ENCODE data around the gene RAF1. TPM values are rescaled to one million over a fixed set of nuclear protein-coding genes. Genes with fewer than 3 reads are reported as not detected.
"Not testable (repeated sequence)": the region's sequence is repeated elsewhere in the genome, so short reads cannot be mapped to it uniquely, and the experiment has no call there.

RAF1 gene
- total RNA-seq, 1 donor from 2014 or later: 90.3 TPM

GRCh38 chr3:12707449-12707848 is 43.5 kb upstream of the RAF1 start:
- peaks cover 11% of the 10 kb centered on the region for H3K4me1 Mint-ChIP-seq (ENCODE audit: unreplicated experiment)
- H3K4me3 Mint-ChIP-seq (ENCODE audit: unreplicated experiment): no peak overlapping the region
- no peaks in the 10 kb centered on the region for H3K36me3 Mint-ChIP-seq (ENCODE audit: unreplicated experiment)
- peaks cover 10% of the 10 kb centered on the region for H3K27me3 Mint-ChIP-seq (ENCODE audit: unreplicated experiment)
- TF ChIP-seq CTCF (IDR thresholded peaks at IDR 0.05): no peak
- DNase-seq (ENCODE audit: extremely low spot score, unreplicated experiment): no peak
- H3K9me3 Mint-ChIP-seq (ENCODE audit: unreplicated experiment): no peaks in the 10 kb centered on the region
- H3K27ac Mint-ChIP-seq (ENCODE audit: unreplicated experiment): no peak overlapping the region

- Mint-ChIP-seq H3K27me3 (ENCODE audit: unreplicated experiment) (peaks cover 10% of the 10 kb centered on the region), H3K36me3 (ENCODE audit: unreplicated experiment) (no peaks in the 10 kb centered on the region), H3K4me3 (ENCODE audit: unreplicated experiment) (no peak overlapping the region), H3K27ac (ENCODE audit: unreplicated experiment) (no peak overlapping the region), H3K9me3 (ENCODE audit: unreplicated experiment) (no peaks in the 10 kb centered on the region), H3K4me1 (ENCODE audit: unreplicated experiment) (peaks cover 11% of the 10 kb centered on the region)
- no peak for DNase-seq (ENCODE audit: extremely low spot score, unreplicated experiment)
- peak; percentile 70 for TF ChIP-seq CTCF (IDR thresholded peaks at IDR 0.05)
Measured at GRCh38 chr3:12706504-12707253, 42.8 kb upstream of the RAF1 start.

GRCh38 chr3:12705981-12706380 is 42.1 kb upstream of the RAF1 start:
- Mint-ChIP-seq H3K27me3 (ENCODE audit: unreplicated experiment) (peaks cover 10% of the 10 kb centered on the region), H3K36me3 (ENCODE audit: unreplicated experiment) (no peaks in the 10 kb centered on the region), H3K9me3 (ENCODE audit: unreplicated experiment) (no peaks in the 10 kb centered on the region), H3K4me3 (ENCODE audit: unreplicated experiment) (no peak overlapping the region), H3K4me1 (ENCODE audit: unreplicated experiment) (peaks cover 11% of the 10 kb centered on the region), H3K27ac (ENCODE audit: unreplicated experiment) (no peak overlapping the region)
- DNase-seq (ENCODE audit: extremely low spot score, unreplicated experiment): no peak
- TF ChIP-seq CTCF (IDR thresholded peaks at IDR 0.05): no peak

GRCh38 chr3:12705374-12705926 is 41.5 kb upstream of the RAF1 start:
- no peak for DNase-seq (ENCODE audit: extremely low spot score, unreplicated experiment)
- Mint-ChIP-seq H3K27me3 (ENCODE audit: unreplicated experiment) (peaks cover 10% of the 10 kb centered on the region), H3K27ac (ENCODE audit: unreplicated experiment) (no peak overlapping the region), H3K4me3 (ENCODE audit: unreplicated experiment) (no peak overlapping the region), H3K4me1 (ENCODE audit: unreplicated experiment) (peaks cover 11% of the 10 kb centered on the region), H3K9me3 (ENCODE audit: unreplicated experiment) (no peaks in the 10 kb centered on the region), H3K36me3 (ENCODE audit: unreplicated experiment) (no peaks in the 10 kb centered on the region)
- TF ChIP-seq CTCF (IDR thresholded peaks at IDR 0.05): no peak

GRCh38 chr3:12702501-12702900 is 38.6 kb upstream of the RAF1 start:
- Mint-ChIP-seq H3K27ac (ENCODE audit: unreplicated experiment) (no peak overlapping the region), H3K4me3 (ENCODE audit: unreplicated experiment) (no peak overlapping the region), H3K9me3 (ENCODE audit: unreplicated experiment) (no peaks in the 10 kb centered on the region), H3K4me1 (ENCODE audit: unreplicated experiment) (no peaks in the 10 kb centered on the region), H3K36me3 (ENCODE audit: unreplicated experiment) (no peaks in the 10 kb centered on the region), H3K27me3 (ENCODE audit: unreplicated experiment) (peaks cover 5% of the 10 kb centered on the region)
- no peak for DNase-seq (ENCODE audit: extremely low spot score, unreplicated experiment)
- TF ChIP-seq CTCF (IDR thresholded peaks at IDR 0.05): no peak

- not testable (repeated sequence) for H3K4me1 Mint-ChIP-seq (ENCODE audit: unreplicated experiment); H3K36me3 Mint-ChIP-seq (ENCODE audit: unreplicated experiment); H3K9me3 Mint-ChIP-seq (ENCODE audit: unreplicated experiment); DNase-seq (ENCODE audit: extremely low spot score, unreplicated experiment); H3K27ac Mint-ChIP-seq (ENCODE audit: unreplicated experiment); H3K27me3 Mint-ChIP-seq (ENCODE audit: unreplicated experiment); H3K4me3 Mint-ChIP-seq (ENCODE audit: unreplicated experiment)
Measured at GRCh38 chr3:12701601-12702000, 37.7 kb upstream of the RAF1 start.
